ENCODE measurements around the gene RSL1D1. TPM values are rescaled to one million over a fixed set of nuclear protein-coding genes. Genes with fewer than 3 reads are reported as not detected.
A peak's percentile ranks its signal among the peaks of the same experiment; 100 is the strongest.

RSL1D1 gene
- total and polyA plus RNA-seq, 9 of the 15 experiments (the other 6 are each of a cell fraction or from before 2014, with no cell fraction given): 259 to 753 (median 373) TPM

GRCh38 chr16:11848842-11849241 is 2.5 kb downstream of the RSL1D1 start (continued):
- TF ChIP-seq HINFP (tag; conservative IDR thresholded peaks at IDR 0.05; ENCODE audit: low read depth) (no peak), MECOM (CRISPR knock-in tag; IDR thresholded peaks at IDR 0.05) (no peak), SMARCA4 (IDR thresholded peaks at IDR 0.05) (0 out of 2 replicates have a peak, but pooled peaks have one; percentile 24), KDM4B (IDR thresholded peaks at IDR 0.05; ENCODE audit: borderline replicate concordance in 2 of 2, low read depth in 1 of 2) (no peak), CREB3 (tag; conservative IDR thresholded peaks at IDR 0.05; ENCODE audit: low read depth) (no peak), EP400 (IDR thresholded peaks at IDR 0.05) (no peak), SAFB (IDR thresholded peaks at IDR 0.05; ENCODE audit: borderline replicate concordance, low read depth, low read length) (no peak), ZNF436 (CRISPR knock-in tag; IDR thresholded peaks at IDR 0.05) (no peak), ZBTB2 (IDR thresholded peaks at IDR 0.05) (no peak)

All from K562 (cell line).